ENCODE results near the gene SHANK3.

SHANK3 gene

DNA sequence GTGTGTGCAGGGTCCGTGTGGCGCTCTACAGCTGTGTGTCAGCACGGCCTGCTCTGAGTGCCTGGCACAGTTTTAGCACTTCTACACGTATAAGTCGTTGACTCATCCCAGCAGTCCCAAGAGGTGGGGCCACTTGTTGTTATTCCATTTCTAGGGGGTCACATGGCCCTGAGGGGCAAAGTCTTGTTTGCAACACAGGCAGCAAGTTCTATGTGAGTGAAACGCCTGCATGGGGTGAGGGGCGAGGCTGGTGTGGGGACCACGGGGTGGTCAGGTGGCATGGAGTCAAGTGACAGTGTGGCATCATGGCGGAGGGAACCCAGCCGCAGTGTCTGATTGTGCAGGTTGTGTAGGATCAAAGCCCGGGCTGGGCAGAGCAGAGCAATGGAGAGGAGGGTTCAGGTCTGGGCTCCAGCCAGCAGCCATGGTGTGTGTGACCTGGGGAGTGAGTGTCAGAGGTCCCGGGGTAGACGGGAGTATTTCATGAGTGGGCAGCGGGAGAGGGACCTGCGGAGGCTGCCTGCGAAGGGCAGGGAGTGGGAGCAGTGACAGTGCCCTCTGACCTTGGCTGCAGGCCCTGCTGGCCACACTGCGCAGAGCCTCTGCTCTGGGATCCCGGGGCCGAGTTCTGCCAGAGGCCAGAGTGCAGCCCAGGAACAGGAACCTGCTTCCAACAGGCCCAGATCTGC, 27.9 kb downstream of the SHANK3 start:
- no CpG with 5 or more reads among the region's 19 CpGs for WGBS (ENCODE audit: extremely low coverage, insufficient coverage, insufficient read length)

GRCh38 chr22:50701076-50701419, 28.4 kb downstream of the SHANK3 start:
- Histone ChIP-seq H2BK120ac (ENCODE audit: insufficient read depth, low read length, poor library complexity) (no peak overlapping the region), H3K9me3 (ENCODE audit: insufficient read depth, low read depth, low read length) (peaks cover 2% of the 10 kb centered on the region), H4K91ac (ENCODE audit: low read depth, low read length) (no peak overlapping the region), H3K4me3 (ENCODE audit: low read depth, low read length) (no peak overlapping the region), H3K36me3 (ENCODE audit: control insufficient read depth in 1 of 2, insufficient read depth in 2 of 2, low read length in 2 of 2) (no peaks in the 10 kb centered on the region), H3K27me3 (ENCODE audit: insufficient read depth, low read length) (peaks cover 5% of the 10 kb centered on the region), H3K4me2 (ENCODE audit: low read length) (no peak overlapping the region), H2BK5ac (ENCODE audit: low read depth, low read length, poor library complexity) (no peak overlapping the region), H3K14ac (ENCODE audit: low read length) (no peak overlapping the region), H4K12ac (ENCODE audit: low read depth, low read length) (no peak overlapping the region), H3K4ac (ENCODE audit: low read depth, low read length) (no peak overlapping the region), H3K9ac (ENCODE audit: low read length) (no peak overlapping the region), H2BK12ac (ENCODE audit: low read length) (no peak overlapping the region), H3K79me2 (ENCODE audit: control insufficient read depth, insufficient read depth, low read length, poor library complexity) (no peaks in the 10 kb centered on the region), H2AK5ac (ENCODE audit: low read length) (no peak overlapping the region), H2AFZ (ENCODE audit: insufficient read depth, low read length, poor library complexity) (no peak overlapping the region), H3K27ac (ENCODE audit: low read depth, low read length) (no peak overlapping the region), H3K23ac (ENCODE audit: low read length) (no peak overlapping the region), H3K18ac (ENCODE audit: low read length) (no peak overlapping the region), H4K8ac (ENCODE audit: low read depth, low read length) (no peak overlapping the region), H3K79me1 (ENCODE audit: low read length) (no peaks in the 10 kb centered on the region), H3K4me1 (ENCODE audit: control insufficient read depth in 1 of 2, insufficient read depth in 2 of 2, low read length in 2 of 2) (peaks cover 11 to 12% of the 10 kb centered on the region in 2 experiments)
- no CpG with 5 or more reads among the region's 7 CpGs for WGBS (ENCODE audit: extremely low coverage, insufficient coverage, insufficient read length)
- no peak for DNase-seq

More for the DNA sequence above, 27.9 kb downstream of the SHANK3 start:
- no peaks in the 10 kb centered on the region for H3K79me1 ChIP-seq (ENCODE audit: low read length)
- no peak overlapping the region for H3K9ac ChIP-seq (ENCODE audit: low read length)
- H3K4me1 ChIP-seq (ENCODE audit: control insufficient read depth in 1 of 2, insufficient read depth in 2 of 2, low read length in 2 of 2) = peaks cover 11% of the 10 kb centered on the region in 2 experiments
- H3K9me3 ChIP-seq (ENCODE audit: insufficient read depth, low read depth, low read length) = peaks cover 2% of the 10 kb centered on the region
- no peak overlapping the region for H2AFZ ChIP-seq (ENCODE audit: insufficient read depth, low read length, poor library complexity)
- H3K4ac ChIP-seq (ENCODE audit: low read depth, low read length) = no peak overlapping the region
- H2BK120ac ChIP-seq (ENCODE audit: insufficient read depth, low read length, poor library complexity) = no peak overlapping the region
- H2AK5ac ChIP-seq (ENCODE audit: low read length) = no peak overlapping the region
- H3K14ac ChIP-seq (ENCODE audit: low read length) = no peak overlapping the region
- peaks cover 5% of the 10 kb centered on the region for H3K27me3 ChIP-seq (ENCODE audit: insufficient read depth, low read length)
- no peak overlapping the region for H3K27ac ChIP-seq (ENCODE audit: low read depth, low read length)
- H3K18ac ChIP-seq (ENCODE audit: low read length) = no peak overlapping the region
- H4K91ac ChIP-seq (ENCODE audit: low read depth, low read length) = no peak overlapping the region
- H3K36me3 ChIP-seq (ENCODE audit: control insufficient read depth in 1 of 2, insufficient read depth in 2 of 2, low read length in 2 of 2) = no peaks in the 10 kb centered on the region
- H3K79me2 ChIP-seq (ENCODE audit: control insufficient read depth, insufficient read depth, low read length, poor library complexity) = no peaks in the 10 kb centered on the region
- no peak for DNase-seq
- H3K4me3 ChIP-seq (ENCODE audit: low read depth, low read length) = no peak overlapping the region
- H2BK5ac ChIP-seq (ENCODE audit: low read depth, low read length, poor library complexity) = no peak overlapping the region
- no peak overlapping the region for H2BK12ac ChIP-seq (ENCODE audit: low read length)
- no peak overlapping the region for H3K23ac ChIP-seq (ENCODE audit: low read length)
- H3K4me2 ChIP-seq (ENCODE audit: low read length) = no peak overlapping the region
- no peak overlapping the region for H4K12ac ChIP-seq (ENCODE audit: low read depth, low read length)
- no peak overlapping the region for H4K8ac ChIP-seq (ENCODE audit: low read depth, low read length)

DNA sequence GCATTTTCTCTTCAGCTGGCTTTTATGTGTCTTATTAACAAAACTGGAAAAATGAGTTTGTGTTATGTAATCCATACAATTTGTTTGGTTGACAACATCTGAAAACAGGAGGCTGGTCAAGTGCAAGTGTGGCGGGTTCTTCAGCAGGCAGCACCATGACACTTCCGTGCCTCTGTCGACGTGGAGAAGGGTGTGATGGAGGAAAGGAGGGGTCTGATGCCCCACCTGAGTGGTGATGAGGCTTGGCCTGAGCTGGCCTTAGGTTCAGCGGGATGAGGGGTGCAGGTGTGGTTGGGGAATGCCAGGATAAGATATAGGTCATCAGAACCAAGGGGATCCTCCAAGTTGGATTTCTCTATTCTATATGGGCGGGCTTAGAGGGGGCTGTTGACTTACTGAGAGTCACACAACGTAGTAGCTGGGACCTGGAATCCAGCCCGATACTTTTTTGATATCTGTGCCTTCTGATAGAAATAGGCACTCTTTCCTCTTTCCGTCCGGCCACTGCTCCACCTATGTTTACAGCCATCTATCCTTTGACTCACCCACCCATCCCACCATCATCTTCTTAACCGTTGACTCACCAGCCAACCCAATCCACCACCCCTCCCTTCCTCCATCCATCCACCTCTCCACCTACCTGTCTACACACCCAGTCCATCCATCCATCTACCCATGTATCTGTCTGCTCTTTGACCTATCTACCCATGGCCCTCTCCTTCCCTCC, 29.0 kb downstream of the SHANK3 start:
- H3K79me1 ChIP-seq (ENCODE audit: low read length) = no peaks in the 10 kb centered on the region
- 100% methylated on average over 1 of the region's 11 CpGs for WGBS (ENCODE audit: extremely low coverage, insufficient coverage, insufficient read length)
- H2BK12ac ChIP-seq (ENCODE audit: low read length) = no peak overlapping the region
- H4K12ac ChIP-seq (ENCODE audit: low read depth, low read length) = no peak overlapping the region
- no peak overlapping the region for H2BK5ac ChIP-seq (ENCODE audit: low read depth, low read length, poor library complexity)
- no peak overlapping the region for H3K4me3 ChIP-seq (ENCODE audit: low read depth, low read length)
- no peak overlapping the region for H3K4ac ChIP-seq (ENCODE audit: low read depth, low read length)
- H3K14ac ChIP-seq (ENCODE audit: low read length) = no peak overlapping the region
- no peak overlapping the region for H2AK5ac ChIP-seq (ENCODE audit: low read length)
- no peak overlapping the region for H4K8ac ChIP-seq (ENCODE audit: low read depth, low read length)
- no peak overlapping the region for H3K27ac ChIP-seq (ENCODE audit: low read depth, low read length)
- no peaks in the 10 kb centered on the region for H3K79me2 ChIP-seq (ENCODE audit: control insufficient read depth, insufficient read depth, low read length, poor library complexity)
- peaks cover 11 to 12% of the 10 kb centered on the region in 2 experiments for H3K4me1 ChIP-seq (ENCODE audit: control insufficient read depth in 1 of 2, insufficient read depth in 2 of 2, low read length in 2 of 2)
- H3K9ac ChIP-seq (ENCODE audit: low read length) = no peak overlapping the region
- DNase-seq = no peak
- H3K23ac ChIP-seq (ENCODE audit: low read length) = no peak overlapping the region
- peaks cover 5% of the 10 kb centered on the region for H3K27me3 ChIP-seq (ENCODE audit: insufficient read depth, low read length)
- H4K91ac ChIP-seq (ENCODE audit: low read depth, low read length) = no peak overlapping the region
- no peak overlapping the region for H2AFZ ChIP-seq (ENCODE audit: insufficient read depth, low read length, poor library complexity)
- H3K36me3 ChIP-seq (ENCODE audit: control insufficient read depth in 1 of 2, insufficient read depth in 2 of 2, low read length in 2 of 2) = no peaks in the 10 kb centered on the region
- no peak overlapping the region for H3K18ac ChIP-seq (ENCODE audit: low read length)
- no peak overlapping the region for H3K4me2 ChIP-seq (ENCODE audit: low read length)
- no peak overlapping the region for H2BK120ac ChIP-seq (ENCODE audit: insufficient read depth, low read length, poor library complexity)
- peaks cover 4% of the 10 kb centered on the region for H3K9me3 ChIP-seq (ENCODE audit: insufficient read depth, low read depth, low read length)

- no peak overlapping the region for H3K4ac ChIP-seq (ENCODE audit: low read depth, low read length)
- no peak overlapping the region for H2AFZ ChIP-seq (ENCODE audit: insufficient read depth, low read length, poor library complexity)
- H4K91ac ChIP-seq (ENCODE audit: low read depth, low read length) = no peak overlapping the region
- H3K27me3 ChIP-seq (ENCODE audit: insufficient read depth, low read length) = peaks cover 5% of the 10 kb centered on the region
- no peaks in the 10 kb centered on the region for H3K79me1 ChIP-seq (ENCODE audit: low read length)
- no peak overlapping the region for H4K12ac ChIP-seq (ENCODE audit: low read depth, low read length)
- no CpG with 5 or more reads among the region's 7 CpGs for WGBS (ENCODE audit: extremely low coverage, insufficient coverage, insufficient read length)
- H3K9me3 ChIP-seq (ENCODE audit: insufficient read depth, low read depth, low read length) = peaks cover 4% of the 10 kb centered on the region
- H3K36me3 ChIP-seq (ENCODE audit: control insufficient read depth in 1 of 2, insufficient read depth in 2 of 2, low read length in 2 of 2) = no peaks in the 10 kb centered on the region
- no peak overlapping the region for H2BK5ac ChIP-seq (ENCODE audit: low read depth, low read length, poor library complexity)
- H3K23ac ChIP-seq (ENCODE audit: low read length) = no peak overlapping the region
- no peak overlapping the region for H3K18ac ChIP-seq (ENCODE audit: low read length)
- no peak for DNase-seq
- no peak overlapping the region for H3K14ac ChIP-seq (ENCODE audit: low read length)
- H3K27ac ChIP-seq (ENCODE audit: low read depth, low read length) = no peak overlapping the region
- no peak overlapping the region for H4K8ac ChIP-seq (ENCODE audit: low read depth, low read length)
- no peak overlapping the region for H2BK120ac ChIP-seq (ENCODE audit: insufficient read depth, low read length, poor library complexity)
- H3K4me2 ChIP-seq (ENCODE audit: low read length) = no peak overlapping the region
- H3K9ac ChIP-seq (ENCODE audit: low read length) = no peak overlapping the region
- H3K4me3 ChIP-seq (ENCODE audit: low read depth, low read length) = no peak overlapping the region
- no peak overlapping the region for H2BK12ac ChIP-seq (ENCODE audit: low read length)
- H3K79me2 ChIP-seq (ENCODE audit: control insufficient read depth, insufficient read depth, low read length, poor library complexity) = no peaks in the 10 kb centered on the region
- H3K4me1 ChIP-seq (ENCODE audit: control insufficient read depth in 1 of 2, insufficient read depth in 2 of 2, low read length in 2 of 2) = peaks cover 7 to 8% of the 10 kb centered on the region in 2 experiments
- no peak overlapping the region for H2AK5ac ChIP-seq (ENCODE audit: low read length)
Observed at GRCh38 chr22:50702261-50702671, 29.6 kb downstream of the SHANK3 start.
